ENCODE results near the gene PARD3B. TPM values are rescaled to one million over a fixed set of nuclear protein-coding genes. Genes with fewer than 3 reads are reported as not detected.

Gene PARD3B
- total and polyA plus RNA-seq, 3 experiments from 2014 or later, result 0.11 to 0.26 TPM; not detected in 1

- no peaks in the 10 kb centered on the region for H3K36me3 Mint-ChIP-seq
- Histone ChIP-seq H3K27me3 (ENCODE audit: insufficient read depth, low read length, poor library complexity, severe bottlenecking) (no peaks in the 10 kb centered on the region), H3K27ac (ENCODE audit: low read depth, low read length) (no peak overlapping the region), H3K9me3 (ENCODE audit: low read length) (no peaks in the 10 kb centered on the region), H3K4me3 (ENCODE audit: low read length) (no peak overlapping the region), H3K4me1 (ENCODE audit: insufficient read depth, low read length) (no peaks in the 10 kb centered on the region), H3K36me3 (ENCODE audit: insufficient read depth, low read length) (no peaks in the 10 kb centered on the region)
- no peak for DNase-seq
- H3K27me3 Mint-ChIP-seq, result no peaks in the 10 kb centered on the region
- no peak overlapping the region for H3K4me3 Mint-ChIP-seq
- peaks cover 0 to 6% (median 0%) of the 10 kb centered on the region in 5 donors for H3K9me3 Mint-ChIP-seq
- ChIA-PET CTCF (no interaction called here), POLR2A (no interaction called here)
- H3K4me1 Mint-ChIP-seq, result no peaks in the 10 kb centered on the region
- no peak overlapping the region for H3K27ac Mint-ChIP-seq
These were observed 167.9 kb downstream of the PARD3B start for GRCh38 chr2:204713211-204713610.

DNA sequence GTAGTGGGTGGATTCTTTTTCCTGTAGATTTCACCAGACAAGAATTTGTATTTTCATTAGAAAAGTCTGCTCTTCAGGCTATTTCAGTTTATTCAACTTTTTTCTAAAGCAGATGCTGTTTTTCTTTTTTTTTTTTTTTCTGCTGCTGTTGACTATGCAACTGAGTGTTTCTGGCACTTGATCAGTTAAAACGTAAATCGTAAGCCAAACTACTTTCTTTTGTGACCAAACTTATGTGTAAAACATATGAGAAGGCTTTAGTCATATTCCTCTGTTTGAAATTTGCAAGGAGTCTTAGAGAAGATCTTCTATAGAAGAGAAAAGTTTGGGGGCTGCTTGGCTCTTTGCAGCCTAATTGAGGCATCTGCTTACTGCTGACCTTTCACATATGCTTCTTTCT is 170.1 kb downstream of the PARD3B start:
- no peak for DNase-seq
- no peaks in the 10 kb centered on the region for H3K27me3 ChIP-seq (ENCODE audit: insufficient read depth, low read length, poor library complexity, severe bottlenecking)
- POLR2A ChIA-PET, result no interaction called here
- H3K27ac Mint-ChIP-seq, result no peak overlapping the region
- no peaks in the 10 kb centered on the region for H3K36me3 Mint-ChIP-seq
- no peaks in the 10 kb centered on the region for H3K27me3 Mint-ChIP-seq
- CTCF ChIA-PET, result no interaction called here
- H3K9me3 Mint-ChIP-seq, result peaks cover 0 to 7% (median 0%) of the 10 kb centered on the region in 5 donors
- no peaks in the 10 kb centered on the region for H3K36me3 ChIP-seq (ENCODE audit: insufficient read depth, low read length)
- H3K4me1 ChIP-seq (ENCODE audit: insufficient read depth, low read length), result no peaks in the 10 kb centered on the region
- H3K4me1 Mint-ChIP-seq, result no peaks in the 10 kb centered on the region
- no peaks in the 10 kb centered on the region for H3K9me3 ChIP-seq (ENCODE audit: low read length)
- H3K4me3 Mint-ChIP-seq, result no peak overlapping the region
- no peak overlapping the region for H3K4me3 ChIP-seq (ENCODE audit: low read length)
- no peak overlapping the region for H3K27ac ChIP-seq (ENCODE audit: low read depth, low read length)

- Histone ChIP-seq H3K9me3 (ENCODE audit: low read length) (no peaks in the 10 kb centered on the region), H3K4me1 (ENCODE audit: insufficient read depth, low read length) (no peaks in the 10 kb centered on the region), H3K4me3 (ENCODE audit: low read length) (no peak overlapping the region), H3K27me3 (ENCODE audit: insufficient read depth, low read length, poor library complexity, severe bottlenecking) (no peaks in the 10 kb centered on the region), H3K36me3 (ENCODE audit: insufficient read depth, low read length) (no peaks in the 10 kb centered on the region), H3K27ac (ENCODE audit: low read depth, low read length) (no peak overlapping the region)
- H3K27ac Mint-ChIP-seq, result no peak overlapping the region
- no peaks in the 10 kb centered on the region for H3K36me3 Mint-ChIP-seq
- no peak for DNase-seq
- no peaks in the 10 kb centered on the region for H3K4me1 Mint-ChIP-seq
- peaks cover 0 to 2% of the 10 kb centered on the region in 2 donors for H3K27me3 Mint-ChIP-seq
- ChIA-PET POLR2A (no interaction called here), CTCF (no interaction called here)
- peaks cover 0 to 7% (median 0%) of the 10 kb centered on the region in 5 donors for H3K9me3 Mint-ChIP-seq
- H3K4me3 Mint-ChIP-seq, result no peak overlapping the region
These were observed 172.3 kb downstream of the PARD3B start for GRCh38 chr2:204717591-204717990.

DNA sequence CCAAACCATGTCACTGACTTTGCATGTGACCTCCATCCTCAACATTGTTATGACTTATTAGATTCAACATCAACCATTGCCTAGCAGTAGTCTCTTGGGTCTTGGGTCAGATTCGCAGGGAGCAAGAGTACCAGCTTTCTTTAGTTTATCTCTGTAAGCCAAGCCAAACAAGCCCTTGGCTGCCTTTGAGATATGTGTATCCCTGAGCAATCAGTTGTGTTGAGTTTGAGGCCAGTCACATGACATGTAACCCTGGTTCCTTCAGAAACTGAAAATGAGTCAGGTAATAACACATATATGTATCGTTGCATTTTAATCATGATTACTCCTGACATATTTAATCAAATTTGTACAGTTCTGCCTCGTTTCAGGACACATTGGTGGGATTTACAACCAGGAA is 173.3 kb downstream of the PARD3B start:
- Histone ChIP-seq H3K27me3 (ENCODE audit: insufficient read depth, low read length, poor library complexity, severe bottlenecking) (no peaks in the 10 kb centered on the region), H3K4me1 (ENCODE audit: insufficient read depth, low read length) (no peaks in the 10 kb centered on the region), H3K4me3 (ENCODE audit: low read length) (no peak overlapping the region), H3K36me3 (ENCODE audit: insufficient read depth, low read length) (no peaks in the 10 kb centered on the region), H3K27ac (ENCODE audit: low read depth, low read length) (no peak overlapping the region), H3K9me3 (ENCODE audit: low read length) (no peaks in the 10 kb centered on the region)
- H3K4me1 Mint-ChIP-seq, result no peaks in the 10 kb centered on the region
- H3K27ac Mint-ChIP-seq, result no peak overlapping the region
- no peaks in the 10 kb centered on the region for H3K36me3 Mint-ChIP-seq
- POLR2A ChIA-PET, result no interaction called here
- H3K9me3 Mint-ChIP-seq, result peaks cover 0 to 7% (median 0%) of the 10 kb centered on the region in 5 donors
- no peak overlapping the region for H3K4me3 Mint-ChIP-seq
- DNase-seq, result no peak
- H3K27me3 Mint-ChIP-seq, result peaks cover 0 to 2% of the 10 kb centered on the region in 2 donors
- CTCF ChIA-PET, result no interaction called here

- no peak overlapping the region for H3K4me3 Mint-ChIP-seq
- no peak for DNase-seq
- no peaks in the 10 kb centered on the region for H3K36me3 ChIP-seq (ENCODE audit: insufficient read depth, low read length)
- no peaks in the 10 kb centered on the region for H3K36me3 Mint-ChIP-seq
- H3K27me3 ChIP-seq (ENCODE audit: insufficient read depth, low read length, poor library complexity, severe bottlenecking), result no peaks in the 10 kb centered on the region
- no peak overlapping the region for H3K27ac Mint-ChIP-seq
- no peaks in the 10 kb centered on the region for H3K4me1 ChIP-seq (ENCODE audit: insufficient read depth, low read length)
- H3K4me3 ChIP-seq (ENCODE audit: low read length), result no peak overlapping the region
- CTCF ChIA-PET, result no interaction called here
- H3K9me3 Mint-ChIP-seq, result peaks cover 0 to 7% (median 0%) of the 10 kb centered on the region in 5 donors
- H3K27me3 Mint-ChIP-seq, result peaks cover 0 to 2% of the 10 kb centered on the region in 2 donors
- no peak overlapping the region for H3K27ac ChIP-seq (ENCODE audit: low read depth, low read length)
- POLR2A ChIA-PET, result no interaction called here
- no peaks in the 10 kb centered on the region for H3K9me3 ChIP-seq (ENCODE audit: low read length)
- H3K4me1 Mint-ChIP-seq, result no peaks in the 10 kb centered on the region
These were observed 175.6 kb downstream of the PARD3B start for GRCh38 chr2:204720874-204721273.

- Mint-ChIP-seq H3K27ac (no peak overlapping the region), H3K9me3 (peaks cover 0 to 7% (median 0%) of the 10 kb centered on the region in 5 donors), H3K27me3 (peaks cover 0 to 5% of the 10 kb centered on the region in 2 donors), H3K4me3 (no peak overlapping the region), H3K4me1 (no peaks in the 10 kb centered on the region), H3K36me3 (no peaks in the 10 kb centered on the region)
- no peak for DNase-seq
- Histone ChIP-seq H3K27me3 (ENCODE audit: insufficient read depth, low read length, poor library complexity, severe bottlenecking) (no peaks in the 10 kb centered on the region), H3K4me3 (ENCODE audit: low read length) (no peak overlapping the region), H3K9me3 (ENCODE audit: low read length) (no peaks in the 10 kb centered on the region), H3K36me3 (ENCODE audit: insufficient read depth, low read length) (no peaks in the 10 kb centered on the region), H3K4me1 (ENCODE audit: insufficient read depth, low read length) (no peaks in the 10 kb centered on the region), H3K27ac (ENCODE audit: low read depth, low read length) (no peak overlapping the region)
- ChIA-PET CTCF (no interaction called here), POLR2A (no interaction called here)
These were observed 176.9 kb downstream of the PARD3B start for GRCh38 chr2:204722207-204722606.

DNA sequence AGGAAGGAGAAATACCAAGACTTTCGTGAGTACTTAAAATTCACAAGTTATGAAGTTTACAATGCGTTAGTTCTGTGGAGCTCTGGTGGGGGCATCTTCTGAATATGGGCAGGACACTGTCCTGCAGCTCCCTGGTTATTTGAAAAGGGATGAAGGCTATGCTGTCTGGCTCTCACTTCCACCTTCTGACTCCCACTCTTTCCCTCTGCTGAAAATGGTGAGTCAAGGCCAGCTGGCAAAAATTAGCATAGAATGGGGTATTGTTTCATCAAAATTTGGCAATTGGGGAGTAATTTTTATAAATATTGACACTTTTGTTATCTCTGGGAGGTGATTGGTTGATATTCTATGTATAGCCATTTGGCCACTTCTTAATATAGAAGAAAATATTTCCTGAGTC is 177.4 kb downstream of the PARD3B start:
- POLR2A ChIA-PET, result no interaction called here
- H3K27ac Mint-ChIP-seq, result no peak overlapping the region
- H3K36me3 Mint-ChIP-seq, result no peaks in the 10 kb centered on the region
- no peak overlapping the region for H3K4me3 Mint-ChIP-seq
- Histone ChIP-seq H3K36me3 (ENCODE audit: insufficient read depth, low read length) (no peaks in the 10 kb centered on the region), H3K27ac (ENCODE audit: low read depth, low read length) (no peak overlapping the region), H3K4me3 (ENCODE audit: low read length) (no peak overlapping the region), H3K9me3 (ENCODE audit: low read length) (no peaks in the 10 kb centered on the region), H3K4me1 (ENCODE audit: insufficient read depth, low read length) (no peaks in the 10 kb centered on the region), H3K27me3 (ENCODE audit: insufficient read depth, low read length, poor library complexity, severe bottlenecking) (no peaks in the 10 kb centered on the region)
- peaks cover 0 to 5% of the 10 kb centered on the region in 2 donors for H3K27me3 Mint-ChIP-seq
- CTCF ChIA-PET, result no interaction called here
- H3K4me1 Mint-ChIP-seq, result no peaks in the 10 kb centered on the region
- H3K9me3 Mint-ChIP-seq, result peaks cover 0 to 7% (median 2%) of the 10 kb centered on the region in 5 donors
- DNase-seq, result no peak

DNA sequence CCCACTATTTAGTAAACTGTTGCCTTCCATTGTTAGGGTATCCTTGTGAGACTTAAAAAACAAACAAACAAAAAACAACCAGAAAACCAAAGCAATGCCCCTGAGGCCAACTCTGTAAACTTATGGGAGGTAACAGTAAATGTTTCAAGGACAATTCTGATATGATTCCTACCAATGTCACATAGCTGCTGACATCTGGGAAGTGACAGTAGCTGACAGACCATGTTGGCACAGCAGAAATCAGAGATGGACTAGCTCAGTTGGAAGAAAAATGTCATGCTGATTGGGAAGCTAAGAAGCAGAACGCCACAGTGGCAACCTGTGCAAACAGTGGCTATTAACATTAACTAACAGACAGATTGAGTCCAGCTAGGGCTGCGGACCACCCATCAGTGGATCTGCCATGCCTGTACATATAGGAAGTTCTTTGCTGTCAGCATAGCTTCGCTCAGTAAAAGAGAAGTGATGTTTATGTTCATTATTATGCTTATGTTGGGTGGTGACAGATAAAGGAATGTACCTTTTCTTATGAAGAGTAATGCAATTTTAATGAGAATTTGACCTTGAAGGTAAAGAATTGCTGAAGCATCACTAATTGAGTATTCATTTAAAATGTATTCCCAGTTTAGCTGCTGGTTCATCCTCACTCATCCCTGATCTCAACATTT is 180.6 kb downstream of the PARD3B start:
- Mint-ChIP-seq H3K4me3 (no peak overlapping the region), H3K27me3 (peaks cover 0 to 5% of the 10 kb centered on the region in 2 donors), H3K27ac (no peak overlapping the region), H3K36me3 (no peaks in the 10 kb centered on the region), H3K9me3 (peaks cover 0 to 4% (median 2%) of the 10 kb centered on the region in 5 donors), H3K4me1 (no peaks in the 10 kb centered on the region)
- Histone ChIP-seq H3K27ac (ENCODE audit: low read depth, low read length) (no peak overlapping the region), H3K4me1 (ENCODE audit: insufficient read depth, low read length) (no peaks in the 10 kb centered on the region), H3K27me3 (ENCODE audit: insufficient read depth, low read length, poor library complexity, severe bottlenecking) (no peaks in the 10 kb centered on the region), H3K4me3 (ENCODE audit: low read length) (no peak overlapping the region), H3K9me3 (ENCODE audit: low read length) (no peaks in the 10 kb centered on the region), H3K36me3 (ENCODE audit: insufficient read depth, low read length) (no peaks in the 10 kb centered on the region)
- POLR2A ChIA-PET, result no interaction called here
- CTCF ChIA-PET, result no interaction called here
- no peak for DNase-seq

Measured in CD8-positive, alpha-beta memory T cell (primary cell).